Stomach smooth muscle (tissue), 2 donors: ENCODE results near the gene ASTN2.

Experiments
- H3K27ac ChIP-seq: one replicate; pipeline ENCODE4 v1.7.0; 2013; ENCODE audit warnings: mild to moderate bottlenecking, low read length, inconsistent platforms
- H3K27me3 ChIP-seq, 2 donors: one replicate each; pipeline ENCODE4 v1.7.0; 2013; ENCODE audit warnings: low read length in 2 of 2; ENCODE audit not compliant: insufficient read depth in 2 of 2, control insufficient read depth in 1 of 2
- H3K36me3 ChIP-seq, 2 donors: one replicate each; pipeline ENCODE4 v1.7.0; 2013; ENCODE audit warnings: low read length in 2 of 2; ENCODE audit not compliant: control insufficient read depth in 2 of 2, insufficient read depth in 2 of 2
- H3K4me1 ChIP-seq: one replicate; pipeline ENCODE4 v1.7.0; 2013; ENCODE audit warnings: low read length; ENCODE audit not compliant: control insufficient read depth, insufficient read depth
- H3K4me3 ChIP-seq, 2 donors: one replicate each; pipeline ENCODE4 v1.7.0; 2013; ENCODE audit warnings: low read length in 2 of 2
- H3K9ac ChIP-seq, 2 donors: one replicate each; pipeline ENCODE4 v1.7.0; 2013; ENCODE audit warnings: low read length in 2 of 2, mild to moderate bottlenecking in 1 of 2
- H3K9me3 ChIP-seq, 2 donors: one replicate each; pipeline ENCODE4 v1.7.0; 2013; ENCODE audit warnings: low read length in 2 of 2; ENCODE audit not compliant: control insufficient read depth in 2 of 2
- donor health status: healthy.
- donor health status: Pancreatic carcinoma.

The ASTN2 gene

DNA sequence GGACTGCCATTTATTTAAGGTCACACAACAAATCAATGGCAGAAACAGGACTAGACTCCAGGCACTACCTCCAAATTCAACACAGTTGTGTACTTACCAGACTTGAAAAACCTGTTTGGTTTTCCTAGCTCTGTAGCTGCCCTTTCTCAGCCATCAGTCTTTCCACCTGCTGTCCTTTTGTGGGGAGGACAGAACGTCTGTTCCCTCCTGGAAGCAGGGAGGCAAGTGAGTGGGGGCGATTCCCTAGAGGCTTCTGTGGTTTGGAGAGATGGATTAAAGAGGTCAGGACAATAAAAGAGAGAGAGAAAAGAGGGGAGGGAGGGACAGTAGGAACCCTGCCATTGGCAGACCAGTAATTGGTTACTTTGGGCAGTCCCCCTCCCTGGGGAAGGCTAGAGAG, 14.7 kb downstream of the ASTN2 start:
- no peak overlapping the region for H3K9ac ChIP-seq
- H3K27me3 ChIP-seq, result peaks cover 0 to 8% of the 10 kb centered on the region in 2 donors
- H3K27ac ChIP-seq, result no peak overlapping the region
- no peak overlapping the region for H3K4me3 ChIP-seq
- no peaks in the 10 kb centered on the region for H3K9me3 ChIP-seq
- H3K36me3 ChIP-seq, result no peaks in the 10 kb centered on the region
- H3K4me1 ChIP-seq, result no peaks in the 10 kb centered on the region

DNA sequence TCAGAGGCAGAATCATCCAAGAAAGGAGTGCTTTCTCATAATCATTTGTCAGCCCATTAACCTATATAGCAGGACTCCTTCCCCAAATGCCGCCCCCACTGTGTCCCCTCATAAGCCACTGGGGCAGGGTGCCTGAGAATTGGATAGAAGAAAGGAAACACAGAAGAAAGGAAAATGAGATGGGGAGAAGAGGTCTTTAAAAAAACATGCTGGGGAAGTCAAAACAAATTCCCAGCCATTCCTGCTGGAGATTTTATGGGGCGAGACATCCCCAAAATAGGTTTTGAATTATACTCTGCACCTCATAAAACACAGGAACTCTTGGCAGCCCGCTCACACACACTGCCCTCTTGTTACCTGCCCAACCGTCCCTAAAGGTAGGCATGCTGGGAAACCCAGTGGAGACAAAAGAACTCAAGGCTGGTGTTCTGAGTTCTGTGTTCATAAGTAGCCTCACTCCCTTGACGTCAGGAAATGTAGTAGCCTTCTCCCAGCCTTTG, 19.7 kb downstream of the ASTN2 start:
- Histone ChIP-seq H3K36me3 (no peaks in the 10 kb centered on the region), H3K4me3 (no peak overlapping the region), H3K27ac (no peak overlapping the region), H3K9ac (no peak overlapping the region), H3K9me3 (no peaks in the 10 kb centered on the region), H3K4me1 (no peaks in the 10 kb centered on the region), H3K27me3 (peaks cover 0 to 2% of the 10 kb centered on the region in 2 donors)

DNA sequence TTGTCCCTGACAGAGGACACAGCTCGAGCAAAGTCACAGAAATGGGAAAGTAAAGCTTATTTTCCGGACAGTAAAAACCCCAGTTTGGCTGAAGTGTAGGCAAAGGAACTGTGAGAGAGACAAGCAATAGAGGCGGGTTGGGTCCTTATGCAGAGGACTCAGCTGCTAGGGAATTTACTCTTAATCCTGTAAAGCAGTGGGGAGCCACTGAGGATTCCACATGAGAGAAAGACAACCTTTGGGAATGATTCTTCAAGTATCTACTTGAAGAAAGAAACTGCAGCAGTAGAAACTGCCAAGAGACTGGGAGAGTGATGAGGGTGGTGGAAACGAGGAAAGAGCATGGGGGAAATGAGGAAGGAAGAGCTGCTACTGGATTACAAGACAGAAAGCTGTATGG, 20.2 kb downstream of the ASTN2 start:
- no peak overlapping the region for H3K4me3 ChIP-seq
- no peak overlapping the region for H3K9ac ChIP-seq
- H3K9me3 ChIP-seq, result no peaks in the 10 kb centered on the region
- H3K27me3 ChIP-seq, result no peaks in the 10 kb centered on the region
- no peaks in the 10 kb centered on the region for H3K4me1 ChIP-seq
- no peaks in the 10 kb centered on the region for H3K36me3 ChIP-seq
- H3K27ac ChIP-seq, result no peak overlapping the region

DNA sequence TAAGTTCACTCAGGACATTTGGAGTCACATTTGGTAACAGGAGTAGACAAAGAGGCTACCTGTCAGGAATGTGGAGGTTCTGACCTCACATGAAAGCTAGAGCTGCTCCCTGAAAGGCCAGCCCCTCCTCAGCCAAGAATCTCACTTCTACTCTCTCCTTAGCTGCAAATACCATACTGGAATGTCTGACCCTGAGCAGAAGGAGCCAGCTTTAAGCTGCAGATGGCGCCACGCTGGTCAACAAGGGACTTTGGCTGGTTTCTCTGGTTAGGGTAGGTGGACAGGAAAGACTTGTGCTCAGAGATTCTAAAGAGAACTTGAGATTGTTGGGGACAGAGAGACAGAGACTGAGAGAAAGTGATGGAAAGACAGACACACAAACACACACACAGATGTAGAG, 21.9 kb downstream of the ASTN2 start:
- no peak overlapping the region for H3K27ac ChIP-seq
- no peaks in the 10 kb centered on the region for H3K4me1 ChIP-seq
- H3K9ac ChIP-seq, result no peak overlapping the region
- no peak overlapping the region for H3K4me3 ChIP-seq
- no peaks in the 10 kb centered on the region for H3K27me3 ChIP-seq
- H3K9me3 ChIP-seq, result no peaks in the 10 kb centered on the region
- H3K36me3 ChIP-seq, result no peaks in the 10 kb centered on the region

DNA sequence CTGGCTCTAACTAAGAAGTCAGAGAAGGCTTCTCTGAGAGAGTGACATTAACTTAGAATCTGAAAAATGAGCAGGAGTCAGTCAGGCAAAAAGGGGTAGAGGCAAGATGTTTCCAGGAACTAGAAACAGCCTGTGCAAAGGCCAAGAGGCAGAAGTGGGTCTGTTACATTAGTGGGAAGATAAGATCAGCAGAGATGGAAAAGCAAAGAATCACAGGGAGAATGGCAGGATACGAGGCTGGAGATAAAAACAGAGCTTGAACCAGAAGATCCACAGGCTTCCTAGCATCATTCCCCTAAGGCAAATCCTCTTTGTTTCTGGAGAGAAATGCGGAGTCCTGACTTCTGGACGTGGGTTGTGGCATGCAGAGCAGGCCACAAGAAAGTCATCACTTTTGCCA, 27.4 kb downstream of the ASTN2 start:
- Histone ChIP-seq H3K36me3 (no peaks in the 10 kb centered on the region), H3K27ac (no peak overlapping the region), H3K4me3 (no peak overlapping the region), H3K9ac (no peak overlapping the region), H3K27me3 (peaks cover 0 to 2% of the 10 kb centered on the region in 2 donors), H3K4me1 (no peaks in the 10 kb centered on the region), H3K9me3 (no peaks in the 10 kb centered on the region)

DNA sequence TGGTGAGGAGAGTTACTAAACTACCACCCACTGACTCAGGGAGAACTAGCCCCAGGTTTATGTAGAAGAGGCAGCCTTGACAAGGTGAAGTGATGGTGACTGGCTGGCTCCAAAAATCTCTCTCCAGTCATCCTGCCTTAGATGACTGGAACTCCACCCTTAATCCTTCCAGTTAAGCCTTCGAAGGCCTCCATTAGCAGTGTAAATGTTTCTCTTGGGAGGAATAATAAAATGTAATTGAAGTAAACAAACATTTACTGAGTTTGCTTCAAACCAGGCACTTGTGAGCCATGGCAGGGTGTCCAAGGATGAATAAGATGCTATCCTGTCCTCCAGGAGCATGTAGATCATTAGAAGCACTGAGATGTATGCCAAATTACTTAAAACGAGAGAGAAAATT, 35.5 kb downstream of the ASTN2 start:
- Histone ChIP-seq H3K9me3 (no peaks in the 10 kb centered on the region), H3K4me3 (no peak overlapping the region), H3K27ac (no peak overlapping the region), H3K36me3 (no peaks in the 10 kb centered on the region), H3K27me3 (no peaks in the 10 kb centered on the region), H3K4me1 (no peaks in the 10 kb centered on the region), H3K9ac (no peak overlapping the region)

DNA sequence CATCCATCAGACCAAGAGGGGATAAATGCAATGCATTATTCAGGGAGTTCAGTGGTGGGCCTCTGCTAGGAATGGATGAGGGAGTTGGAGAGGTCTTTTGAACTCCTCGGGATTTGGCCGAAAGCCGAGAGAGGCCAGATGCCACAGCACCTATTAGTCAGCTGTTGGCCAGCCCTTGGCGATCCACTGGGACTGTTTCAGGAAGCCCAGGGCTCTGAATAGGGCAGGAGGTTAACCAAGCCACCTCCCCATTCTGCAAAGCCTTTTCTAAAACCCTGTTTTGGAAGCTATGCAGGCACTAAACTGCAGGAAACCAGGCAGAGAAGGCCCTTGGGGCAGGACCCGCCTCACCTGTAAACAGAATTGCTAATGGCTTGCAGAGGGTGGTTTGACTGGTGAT, 37.8 kb downstream of the ASTN2 start:
- H3K9me3 ChIP-seq, result no peaks in the 10 kb centered on the region
- no peak overlapping the region for H3K9ac ChIP-seq
- H3K4me1 ChIP-seq, result no peaks in the 10 kb centered on the region
- no peak overlapping the region for H3K27ac ChIP-seq
- H3K36me3 ChIP-seq, result no peaks in the 10 kb centered on the region
- no peak overlapping the region for H3K4me3 ChIP-seq
- no peaks in the 10 kb centered on the region for H3K27me3 ChIP-seq

DNA sequence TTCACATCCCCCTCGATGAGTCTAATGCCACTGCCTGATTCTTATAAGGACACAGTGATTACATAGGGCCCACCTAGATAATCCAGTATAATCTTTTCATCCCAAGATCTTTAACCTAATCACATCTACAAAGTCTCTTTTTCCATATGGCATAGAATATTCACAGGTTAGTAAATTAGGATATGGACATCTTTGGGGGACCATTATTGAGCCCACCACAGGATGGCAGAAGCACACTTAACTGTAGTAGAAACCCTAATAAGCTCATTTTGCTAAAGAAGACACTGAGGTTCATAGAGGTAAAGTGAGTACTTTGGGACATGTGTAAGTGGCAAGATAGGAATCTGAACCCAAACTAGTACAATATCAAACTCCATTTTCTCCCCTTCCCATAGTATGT, 38.9 kb downstream of the ASTN2 start:
- Histone ChIP-seq H3K36me3 (no peaks in the 10 kb centered on the region), H3K27ac (no peak overlapping the region)

DNA sequence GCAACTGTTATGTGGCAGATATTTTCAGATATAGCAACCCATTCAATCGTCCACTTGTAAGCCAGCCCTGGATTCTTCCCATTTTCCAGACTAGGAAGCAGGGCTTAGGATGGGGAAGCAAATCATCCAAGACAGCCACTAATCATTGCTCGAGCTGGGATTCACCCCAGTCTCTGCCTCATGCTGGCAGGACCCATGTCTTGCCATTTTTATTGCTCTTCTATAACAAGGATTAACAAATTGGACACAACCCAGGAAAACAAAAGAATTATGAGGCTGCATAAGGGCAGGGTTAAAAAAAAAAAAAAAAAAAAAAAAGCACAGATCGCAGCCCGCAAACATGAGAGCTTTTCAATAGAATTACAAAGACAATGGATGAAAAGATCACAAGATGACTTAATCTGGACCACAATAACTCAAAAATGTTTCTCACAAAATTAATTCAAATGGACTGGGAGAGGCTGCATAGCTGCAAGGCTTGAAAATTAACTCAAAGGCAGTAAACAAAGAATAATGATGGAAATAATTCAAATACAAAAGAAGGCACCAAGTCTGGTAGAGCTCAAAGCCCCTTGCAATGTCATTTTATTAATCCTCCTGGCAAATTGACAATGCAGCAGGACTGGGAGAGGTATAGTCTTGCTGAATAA, 40.7 kb downstream of the ASTN2 start:
- Histone ChIP-seq H3K27ac (no peak overlapping the region), H3K27me3 (no peaks in the 10 kb centered on the region), H3K36me3 (no peaks in the 10 kb centered on the region), H3K9me3 (no peaks in the 10 kb centered on the region), H3K4me3 (no peak overlapping the region), H3K9ac (no peak overlapping the region), H3K4me1 (no peaks in the 10 kb centered on the region)

More for the DNA sequence above, 38.9 kb downstream of the ASTN2 start:
- Histone ChIP-seq H3K27me3 (no peaks in the 10 kb centered on the region), H3K4me1 (no peaks in the 10 kb centered on the region), H3K4me3 (no peak overlapping the region), H3K9me3 (no peaks in the 10 kb centered on the region), H3K9ac (no peak overlapping the region)

DNA sequence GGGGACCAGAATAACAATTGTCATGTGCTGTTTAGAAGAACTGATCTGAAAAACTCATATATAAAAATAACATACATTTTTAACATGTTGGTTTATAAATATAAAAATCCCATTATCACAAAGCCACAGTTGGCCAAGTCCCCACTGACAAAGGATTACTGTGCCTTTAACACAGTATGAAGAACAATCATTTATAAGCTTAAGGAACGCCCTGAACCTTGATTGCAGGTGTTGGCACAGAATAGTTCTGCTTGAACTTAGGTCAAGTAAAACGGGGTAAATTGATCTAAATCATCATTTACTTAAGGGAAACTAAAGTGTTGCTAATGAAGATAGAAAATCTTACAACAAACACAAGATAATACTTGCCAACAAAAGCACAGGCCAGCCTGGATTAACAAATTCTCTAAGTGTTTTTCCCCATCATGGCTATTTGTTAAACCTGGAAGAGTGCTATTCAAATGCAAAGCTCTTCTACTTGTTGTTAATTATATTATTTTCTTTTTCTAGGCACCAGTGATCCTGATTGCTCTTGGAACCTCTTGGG, 46.1 kb downstream of the ASTN2 start:
- Histone ChIP-seq H3K9me3 (no peaks in the 10 kb centered on the region), H3K4me1 (no peaks in the 10 kb centered on the region), H3K27me3 (no peaks in the 10 kb centered on the region), H3K36me3 (no peaks in the 10 kb centered on the region), H3K9ac (no peak overlapping the region), H3K27ac (no peak overlapping the region), H3K4me3 (no peak overlapping the region)

DNA sequence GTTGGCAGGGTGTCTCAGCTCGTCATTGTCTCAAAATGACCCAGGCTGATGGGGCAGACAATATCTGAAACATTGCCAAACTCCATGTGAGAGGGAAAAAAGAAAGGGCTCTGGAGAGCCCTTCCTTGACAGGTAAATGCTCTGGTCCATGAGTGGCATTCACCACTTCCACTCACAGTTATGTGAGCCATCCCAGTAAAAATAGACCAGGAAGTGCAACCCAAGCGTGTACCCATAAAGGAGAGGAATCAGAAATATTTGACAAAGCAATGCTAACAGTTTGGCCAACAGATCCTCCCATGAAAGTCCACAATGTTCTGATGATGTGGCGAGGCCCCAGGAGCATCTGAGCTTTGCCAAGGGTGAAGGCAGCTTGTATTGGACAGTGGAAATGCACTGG, 49.4 kb downstream of the ASTN2 start:
- no peaks in the 10 kb centered on the region for H3K36me3 ChIP-seq
- no peaks in the 10 kb centered on the region for H3K4me1 ChIP-seq
- no peak overlapping the region for H3K27ac ChIP-seq
- H3K27me3 ChIP-seq, result no peaks in the 10 kb centered on the region
- H3K9me3 ChIP-seq, result no peaks in the 10 kb centered on the region
- no peak overlapping the region for H3K4me3 ChIP-seq
- H3K9ac ChIP-seq, result no peak overlapping the region
